WTC11 (cell line): ENCODE measurements around the gene DGKG.

ENCODE experiments used
- CREB1 ChIP-seq: sonication (generic); formaldehyde crosslinking; IDR thresholded peaks from 2 replicates; pipeline ENCODE4 v1.8.0; 2023; ENCODE audit warnings: mild to moderate bottlenecking, missing genetic modification reagents
- CREM ChIP-seq: sonication (generic); formaldehyde crosslinking; IDR thresholded peaks from 2 replicates; pipeline ENCODE4 v1.8.1; 2022; ENCODE audit warnings: mild to moderate bottlenecking, missing genetic modification reagents, moderate library complexity
- JUN ChIP-seq: sonication (generic); formaldehyde crosslinking; IDR thresholded peaks from 2 replicates; pipeline ENCODE4 v1.8.0; 2023; ENCODE audit warnings: mild to moderate bottlenecking, missing genetic modification reagents
- NR1H2 ChIP-seq: sonication (generic); formaldehyde crosslinking; IDR thresholded peaks from 2 replicates; pipeline ENCODE4 v1.9.0; 2021; ENCODE audit warnings: mild to moderate bottlenecking, moderate library complexity, missing genetic modification reagents
- OVOL2 ChIP-seq: fragments of 250-450 bp; sonication (Bioruptor Pico); IDR thresholded peaks from 2 replicates; pipeline ENCODE4 v1.9.0; 2021; ENCODE audit warnings: mild to moderate bottlenecking, borderline replicate concordance
- TF ChIP-seq, protein P1 (sequence below): sonication (generic); formaldehyde crosslinking; IDR thresholded peaks from 2 replicates; pipeline ENCODE4 v1.8.1; 2023; ENCODE audit warnings: mild to moderate bottlenecking, missing genetic modification reagents, borderline replicate concordance
- TF ChIP-seq, protein P2 (sequence below): sonication (generic); formaldehyde crosslinking; IDR thresholded peaks from 2 replicates; pipeline ENCODE4 v1.8.1; 2022; ENCODE audit warnings: missing genetic modification reagents, borderline replicate concordance
- TF ChIP-seq, protein P3 (sequence below): fragments of 200-600 bp; IDR thresholded peaks from 2 replicates; pipeline ENCODE4 v1.8.0; 2022; ENCODE audit warnings: antibody characterized with exemption
- TF ChIP-seq, protein P4 (sequence below): sonication (generic); formaldehyde crosslinking; IDR thresholded peaks from 2 replicates; pipeline ENCODE4 v1.8.0; 2022; ENCODE audit warnings: mild to moderate bottlenecking, missing genetic modification reagents
- TF ChIP-seq, protein P5 (sequence below): fragments of 250-450 bp; sonication (Bioruptor Pico); IDR thresholded peaks from 2 replicates; pipeline ENCODE4 v1.9.0; 2021; ENCODE audit warnings: mild to moderate bottlenecking, borderline replicate concordance
- TF ChIP-seq, protein P6 (sequence below): sonication (generic); formaldehyde crosslinking; IDR thresholded peaks from 2 replicates; pipeline ENCODE4 v1.8.1; 2022; ENCODE audit warnings: mild to moderate bottlenecking, moderate library complexity, missing genetic modification reagents
- TF ChIP-seq, protein P7 (sequence below): sonication (generic); formaldehyde crosslinking; IDR thresholded peaks from 2 replicates; pipeline ENCODE4 v1.8.1; 2023; ENCODE audit warnings: mild to moderate bottlenecking, missing genetic modification reagents, moderate library complexity
- TF ChIP-seq, protein P8 (sequence below): fragments of 250-450 bp; sonication (Bioruptor Pico); IDR thresholded peaks from 2 replicates; pipeline ENCODE4 v1.9.0; 2021; ENCODE audit warnings: mild to moderate bottlenecking

DNA sequence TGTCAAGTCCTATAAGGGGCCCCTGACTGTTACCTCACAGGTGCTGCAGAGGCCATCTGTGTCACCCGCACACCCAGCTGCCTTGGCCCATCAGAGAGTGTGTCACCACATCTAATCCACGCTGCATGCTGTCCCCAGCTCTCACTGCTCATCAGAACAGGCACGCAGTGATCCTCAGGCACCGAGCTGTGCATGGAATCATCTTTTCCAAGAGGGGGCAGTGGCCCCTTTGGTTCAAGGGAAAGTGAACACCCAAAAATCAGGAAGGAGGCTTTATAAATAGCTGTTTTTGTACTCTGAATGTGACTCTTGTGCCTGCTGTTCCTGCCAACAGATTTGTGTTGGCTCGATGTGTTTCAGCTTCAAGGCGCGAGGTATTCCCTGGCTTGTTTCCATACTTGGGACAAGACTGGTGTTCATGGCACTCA is 142.8 kb downstream of the DGKG start:
- TF ChIP-seq, protein P1, sequence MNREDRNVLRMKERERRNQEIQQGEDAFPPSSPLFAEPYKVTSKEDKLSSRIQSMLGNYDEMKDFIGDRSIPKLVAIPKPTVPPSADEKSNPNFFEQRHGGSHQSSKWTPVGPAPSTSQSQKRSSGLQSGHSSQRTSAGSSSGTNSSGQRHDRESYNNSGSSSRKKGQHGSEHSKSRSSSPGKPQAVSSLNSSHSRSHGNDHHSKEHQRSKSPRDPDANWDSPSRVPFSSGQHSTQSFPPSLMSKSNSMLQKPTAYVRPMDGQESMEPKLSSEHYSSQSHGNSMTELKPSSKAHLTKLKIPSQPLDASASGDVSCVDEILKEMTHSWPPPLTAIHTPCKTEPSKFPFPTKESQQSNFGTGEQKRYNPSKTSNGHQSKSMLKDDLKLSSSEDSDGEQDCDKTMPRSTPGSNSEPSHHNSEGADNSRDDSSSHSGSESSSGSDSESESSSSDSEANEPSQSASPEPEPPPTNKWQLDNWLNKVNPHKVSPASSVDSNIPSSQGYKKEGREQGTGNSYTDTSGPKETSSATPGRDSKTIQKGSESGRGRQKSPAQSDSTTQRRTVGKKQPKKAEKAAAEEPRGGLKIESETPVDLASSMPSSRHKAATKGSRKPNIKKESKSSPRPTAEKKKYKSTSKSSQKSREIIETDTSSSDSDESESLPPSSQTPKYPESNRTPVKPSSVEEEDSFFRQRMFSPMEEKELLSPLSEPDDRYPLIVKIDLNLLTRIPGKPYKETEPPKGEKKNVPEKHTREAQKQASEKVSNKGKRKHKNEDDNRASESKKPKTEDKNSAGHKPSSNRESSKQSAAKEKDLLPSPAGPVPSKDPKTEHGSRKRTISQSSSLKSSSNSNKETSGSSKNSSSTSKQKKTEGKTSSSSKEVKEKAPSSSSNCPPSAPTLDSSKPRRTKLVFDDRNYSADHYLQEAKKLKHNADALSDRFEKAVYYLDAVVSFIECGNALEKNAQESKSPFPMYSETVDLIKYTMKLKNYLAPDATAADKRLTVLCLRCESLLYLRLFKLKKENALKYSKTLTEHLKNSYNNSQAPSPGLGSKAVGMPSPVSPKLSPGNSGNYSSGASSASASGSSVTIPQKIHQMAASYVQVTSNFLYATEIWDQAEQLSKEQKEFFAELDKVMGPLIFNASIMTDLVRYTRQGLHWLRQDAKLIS (CRISPR knock-in tag), result no peak
- TF ChIP-seq, protein P2, sequence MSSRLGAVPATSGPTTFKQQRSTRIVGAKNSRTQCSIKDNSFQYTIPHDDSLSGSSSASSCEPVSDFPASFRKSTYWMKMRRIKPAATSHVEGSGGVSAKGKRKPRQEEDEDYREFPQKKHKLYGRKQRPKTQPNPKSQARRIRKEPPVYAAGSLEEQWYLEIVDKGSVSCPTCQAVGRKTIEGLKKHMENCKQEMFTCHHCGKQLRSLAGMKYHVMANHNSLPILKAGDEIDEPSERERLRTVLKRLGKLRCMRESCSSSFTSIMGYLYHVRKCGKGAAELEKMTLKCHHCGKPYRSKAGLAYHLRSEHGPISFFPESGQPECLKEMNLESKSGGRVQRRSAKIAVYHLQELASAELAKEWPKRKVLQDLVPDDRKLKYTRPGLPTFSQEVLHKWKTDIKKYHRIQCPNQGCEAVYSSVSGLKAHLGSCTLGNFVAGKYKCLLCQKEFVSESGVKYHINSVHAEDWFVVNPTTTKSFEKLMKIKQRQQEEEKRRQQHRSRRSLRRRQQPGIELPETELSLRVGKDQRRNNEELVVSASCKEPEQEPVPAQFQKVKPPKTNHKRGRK, result no peak
- TF ChIP-seq, protein P3, sequence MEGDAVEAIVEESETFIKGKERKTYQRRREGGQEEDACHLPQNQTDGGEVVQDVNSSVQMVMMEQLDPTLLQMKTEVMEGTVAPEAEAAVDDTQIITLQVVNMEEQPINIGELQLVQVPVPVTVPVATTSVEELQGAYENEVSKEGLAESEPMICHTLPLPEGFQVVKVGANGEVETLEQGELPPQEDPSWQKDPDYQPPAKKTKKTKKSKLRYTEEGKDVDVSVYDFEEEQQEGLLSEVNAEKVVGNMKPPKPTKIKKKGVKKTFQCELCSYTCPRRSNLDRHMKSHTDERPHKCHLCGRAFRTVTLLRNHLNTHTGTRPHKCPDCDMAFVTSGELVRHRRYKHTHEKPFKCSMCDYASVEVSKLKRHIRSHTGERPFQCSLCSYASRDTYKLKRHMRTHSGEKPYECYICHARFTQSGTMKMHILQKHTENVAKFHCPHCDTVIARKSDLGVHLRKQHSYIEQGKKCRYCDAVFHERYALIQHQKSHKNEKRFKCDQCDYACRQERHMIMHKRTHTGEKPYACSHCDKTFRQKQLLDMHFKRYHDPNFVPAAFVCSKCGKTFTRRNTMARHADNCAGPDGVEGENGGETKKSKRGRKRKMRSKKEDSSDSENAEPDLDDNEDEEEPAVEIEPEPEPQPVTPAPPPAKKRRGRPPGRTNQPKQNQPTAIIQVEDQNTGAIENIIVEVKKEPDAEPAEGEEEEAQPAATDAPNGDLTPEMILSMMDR, result no peak
- no peak for TF ChIP-seq JUN (CRISPR knock-in tag)
- TF ChIP-seq NR1H2 (CRISPR knock-in tag), result no peak
- TF ChIP-seq, protein P4, sequence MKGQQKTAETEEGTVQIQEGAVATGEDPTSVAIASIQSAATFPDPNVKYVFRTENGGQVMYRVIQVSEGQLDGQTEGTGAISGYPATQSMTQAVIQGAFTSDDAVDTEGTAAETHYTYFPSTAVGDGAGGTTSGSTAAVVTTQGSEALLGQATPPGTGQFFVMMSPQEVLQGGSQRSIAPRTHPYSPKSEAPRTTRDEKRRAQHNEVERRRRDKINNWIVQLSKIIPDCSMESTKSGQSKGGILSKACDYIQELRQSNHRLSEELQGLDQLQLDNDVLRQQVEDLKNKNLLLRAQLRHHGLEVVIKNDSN (CRISPR knock-in tag), result no peak
- TF ChIP-seq, protein P5, sequence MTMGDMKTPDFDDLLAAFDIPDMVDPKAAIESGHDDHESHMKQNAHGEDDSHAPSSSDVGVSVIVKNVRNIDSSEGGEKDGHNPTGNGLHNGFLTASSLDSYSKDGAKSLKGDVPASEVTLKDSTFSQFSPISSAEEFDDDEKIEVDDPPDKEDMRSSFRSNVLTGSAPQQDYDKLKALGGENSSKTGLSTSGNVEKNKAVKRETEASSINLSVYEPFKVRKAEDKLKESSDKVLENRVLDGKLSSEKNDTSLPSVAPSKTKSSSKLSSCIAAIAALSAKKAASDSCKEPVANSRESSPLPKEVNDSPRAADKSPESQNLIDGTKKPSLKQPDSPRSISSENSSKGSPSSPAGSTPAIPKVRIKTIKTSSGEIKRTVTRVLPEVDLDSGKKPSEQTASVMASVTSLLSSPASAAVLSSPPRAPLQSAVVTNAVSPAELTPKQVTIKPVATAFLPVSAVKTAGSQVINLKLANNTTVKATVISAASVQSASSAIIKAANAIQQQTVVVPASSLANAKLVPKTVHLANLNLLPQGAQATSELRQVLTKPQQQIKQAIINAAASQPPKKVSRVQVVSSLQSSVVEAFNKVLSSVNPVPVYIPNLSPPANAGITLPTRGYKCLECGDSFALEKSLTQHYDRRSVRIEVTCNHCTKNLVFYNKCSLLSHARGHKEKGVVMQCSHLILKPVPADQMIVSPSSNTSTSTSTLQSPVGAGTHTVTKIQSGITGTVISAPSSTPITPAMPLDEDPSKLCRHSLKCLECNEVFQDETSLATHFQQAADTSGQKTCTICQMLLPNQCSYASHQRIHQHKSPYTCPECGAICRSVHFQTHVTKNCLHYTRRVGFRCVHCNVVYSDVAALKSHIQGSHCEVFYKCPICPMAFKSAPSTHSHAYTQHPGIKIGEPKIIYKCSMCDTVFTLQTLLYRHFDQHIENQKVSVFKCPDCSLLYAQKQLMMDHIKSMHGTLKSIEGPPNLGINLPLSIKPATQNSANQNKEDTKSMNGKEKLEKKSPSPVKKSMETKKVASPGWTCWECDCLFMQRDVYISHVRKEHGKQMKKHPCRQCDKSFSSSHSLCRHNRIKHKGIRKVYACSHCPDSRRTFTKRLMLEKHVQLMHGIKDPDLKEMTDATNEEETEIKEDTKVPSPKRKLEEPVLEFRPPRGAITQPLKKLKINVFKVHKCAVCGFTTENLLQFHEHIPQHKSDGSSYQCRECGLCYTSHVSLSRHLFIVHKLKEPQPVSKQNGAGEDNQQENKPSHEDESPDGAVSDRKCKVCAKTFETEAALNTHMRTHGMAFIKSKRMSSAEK (CRISPR knock-in tag), result no peak
- no peak for TF ChIP-seq CREB1 (CRISPR knock-in tag)
- no peak for TF ChIP-seq OVOL2
- no peak for TF ChIP-seq CREM (CRISPR knock-in tag)
- TF ChIP-seq, protein P6, sequence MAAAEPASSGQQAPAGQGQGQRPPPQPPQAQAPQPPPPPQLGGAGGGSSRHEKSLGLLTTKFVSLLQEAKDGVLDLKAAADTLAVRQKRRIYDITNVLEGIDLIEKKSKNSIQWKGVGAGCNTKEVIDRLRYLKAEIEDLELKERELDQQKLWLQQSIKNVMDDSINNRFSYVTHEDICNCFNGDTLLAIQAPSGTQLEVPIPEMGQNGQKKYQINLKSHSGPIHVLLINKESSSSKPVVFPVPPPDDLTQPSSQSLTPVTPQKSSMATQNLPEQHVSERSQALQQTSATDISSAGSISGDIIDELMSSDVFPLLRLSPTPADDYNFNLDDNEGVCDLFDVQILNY (CRISPR knock-in tag), result no peak
- TF ChIP-seq, protein P7, sequence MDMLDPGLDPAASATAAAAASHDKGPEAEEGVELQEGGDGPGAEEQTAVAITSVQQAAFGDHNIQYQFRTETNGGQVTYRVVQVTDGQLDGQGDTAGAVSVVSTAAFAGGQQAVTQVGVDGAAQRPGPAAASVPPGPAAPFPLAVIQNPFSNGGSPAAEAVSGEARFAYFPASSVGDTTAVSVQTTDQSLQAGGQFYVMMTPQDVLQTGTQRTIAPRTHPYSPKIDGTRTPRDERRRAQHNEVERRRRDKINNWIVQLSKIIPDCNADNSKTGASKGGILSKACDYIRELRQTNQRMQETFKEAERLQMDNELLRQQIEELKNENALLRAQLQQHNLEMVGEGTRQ (CRISPR knock-in tag), result no peak
- TF ChIP-seq, protein P8, sequence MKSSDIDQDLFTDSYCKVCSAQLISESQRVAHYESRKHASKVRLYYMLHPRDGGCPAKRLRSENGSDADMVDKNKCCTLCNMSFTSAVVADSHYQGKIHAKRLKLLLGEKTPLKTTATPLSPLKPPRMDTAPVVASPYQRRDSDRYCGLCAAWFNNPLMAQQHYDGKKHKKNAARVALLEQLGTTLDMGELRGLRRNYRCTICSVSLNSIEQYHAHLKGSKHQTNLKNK (CRISPR knock-in tag), result no peak
